ENCODE data around the gene PGM1.

The PGM1 gene

DNA sequence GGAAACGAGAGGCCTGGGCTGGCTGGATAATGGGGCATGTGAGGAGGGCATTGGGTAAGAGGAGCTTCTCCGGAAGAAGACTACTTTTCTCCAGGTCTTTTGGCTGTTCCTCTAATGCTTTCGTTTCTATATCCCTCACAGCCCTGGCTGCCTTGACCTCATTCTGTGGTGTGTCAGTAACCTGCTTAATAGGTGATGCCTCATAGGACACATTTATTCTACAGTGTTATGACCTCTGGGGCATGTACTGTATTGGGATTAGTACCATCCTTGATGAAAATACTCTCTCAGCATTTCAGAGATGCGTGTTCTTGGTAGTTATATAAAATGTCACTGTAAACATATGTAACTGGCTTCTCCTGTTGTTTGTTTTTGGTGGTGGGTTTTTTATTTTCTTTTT is 40.1 kb downstream of the PGM1 start:
- DNase-seq (ENCODE audit: low read depth, low spot score), result no peak

GRCh38 chr1:63634471-63634870 is 41.3 kb downstream of the PGM1 start:
- DNase-seq (ENCODE audit: low read depth, low spot score), result no peak

- no peak for DNase-seq (ENCODE audit: low read depth, low spot score)
These were observed 42.5 kb downstream of the PGM1 start for GRCh38 chr1:63635681-63636080.

- no peak for DNase-seq (ENCODE audit: low read depth, low spot score)
These were observed 43.2 kb downstream of the PGM1 start for GRCh38 chr1:63636192-63637105.

GRCh38 chr1:63638471-63638870 is 45.3 kb downstream of the PGM1 start:
- DNase-seq (ENCODE audit: low read depth, low spot score), result no peak

GRCh38 chr1:63638875-63639274 is 45.7 kb downstream of the PGM1 start:
- no peak for DNase-seq (ENCODE audit: low read depth, low spot score)

- DNase-seq (ENCODE audit: low read depth, low spot score), result no peak
These were observed 47.7 kb downstream of the PGM1 start for GRCh38 chr1:63640633-63641567.

GRCh38 chr1:63641615-63642014 is 48.4 kb downstream of the PGM1 start:
- no peak for DNase-seq (ENCODE audit: low read depth, low spot score)

DNA sequence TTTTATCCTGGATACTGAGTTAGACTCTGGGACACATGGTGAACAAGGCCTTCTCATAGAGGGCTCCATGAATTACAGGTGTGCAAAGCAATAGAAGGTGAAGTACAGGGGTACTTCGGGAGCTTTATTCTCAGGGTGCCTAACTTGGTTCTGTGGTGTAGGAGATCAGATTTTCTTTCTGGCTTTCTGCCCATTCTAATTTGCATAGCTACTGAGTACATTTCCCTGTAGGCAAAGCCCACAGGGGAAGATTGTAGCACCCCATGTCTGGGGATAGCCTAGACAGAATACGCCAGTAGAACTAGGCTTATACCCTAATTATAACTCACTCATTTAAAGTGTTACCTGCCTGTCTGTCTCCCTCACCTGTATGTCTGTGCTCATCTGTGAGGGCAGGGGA is 49.7 kb downstream of the PGM1 start:
- DNase-seq (ENCODE audit: low read depth, low spot score), result no peak

DNA sequence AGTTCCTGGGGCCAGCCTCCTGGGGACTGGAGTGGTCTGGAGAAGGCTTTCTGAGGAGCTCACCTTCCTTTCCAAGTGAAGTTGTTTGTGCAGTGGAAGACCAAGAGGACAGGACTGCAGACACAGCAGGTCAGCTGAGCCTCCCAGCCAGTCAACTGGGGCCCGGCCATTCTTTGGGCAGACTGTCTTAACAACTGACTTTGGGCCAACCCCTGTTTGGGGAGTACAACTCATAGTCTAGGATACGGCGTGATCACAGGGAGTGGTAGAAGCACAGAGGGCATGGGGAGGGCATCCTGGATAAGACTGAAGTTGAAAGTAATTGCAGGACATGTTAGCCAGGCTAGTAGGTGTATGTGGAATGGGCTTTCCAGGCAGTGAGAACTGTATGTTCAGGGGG is 50.3 kb downstream of the PGM1 start:
- DNase-seq (ENCODE audit: low read depth, low spot score), result no peak

DNA sequence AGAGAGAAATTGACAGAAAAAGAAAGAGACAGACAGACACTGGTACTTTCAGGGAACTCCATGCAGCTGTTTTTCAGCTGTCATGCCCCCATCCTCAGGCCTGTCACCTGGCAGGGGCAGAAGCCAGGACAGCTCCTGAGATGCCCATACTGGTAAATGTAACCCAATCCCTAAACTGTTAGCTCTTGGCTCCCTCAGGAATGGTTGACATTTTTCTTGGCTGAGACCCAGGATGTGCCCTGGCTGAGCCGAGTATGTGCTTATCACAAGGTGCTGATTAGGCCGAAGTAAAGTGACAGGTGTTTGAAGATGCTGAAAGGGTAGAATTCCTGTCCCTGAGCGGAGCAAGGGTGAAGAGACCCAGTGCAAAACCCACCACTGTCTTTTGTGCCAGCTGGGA is 50.7 kb downstream of the PGM1 start:
- no peak for DNase-seq (ENCODE audit: low read depth, low spot score)

GRCh38 chr1:63645317-63645716 is 52.1 kb downstream of the PGM1 start:
- no peak for DNase-seq (ENCODE audit: low read depth, low spot score)

DNA sequence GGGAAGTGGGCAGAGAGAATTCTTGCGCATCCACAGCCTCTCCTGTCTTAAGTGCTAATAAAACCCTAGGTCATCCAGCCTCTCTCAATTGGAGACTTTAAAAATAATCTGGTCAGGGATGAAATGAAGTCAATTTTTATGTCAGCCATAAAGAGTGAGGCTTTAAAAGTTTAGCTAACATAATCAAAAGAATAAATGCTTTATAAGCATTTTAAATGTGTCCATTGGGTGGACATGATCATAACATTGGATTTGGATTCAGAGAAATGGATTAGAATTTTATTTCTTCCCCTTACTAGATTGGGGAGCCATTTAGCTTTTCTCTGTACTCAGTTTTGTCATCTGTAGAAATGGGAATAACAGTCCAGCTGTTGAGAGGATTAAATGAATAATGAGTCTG is 55.5 kb downstream of the PGM1 start:
- DNase-seq (ENCODE audit: low read depth, low spot score), result no peak

DNA sequence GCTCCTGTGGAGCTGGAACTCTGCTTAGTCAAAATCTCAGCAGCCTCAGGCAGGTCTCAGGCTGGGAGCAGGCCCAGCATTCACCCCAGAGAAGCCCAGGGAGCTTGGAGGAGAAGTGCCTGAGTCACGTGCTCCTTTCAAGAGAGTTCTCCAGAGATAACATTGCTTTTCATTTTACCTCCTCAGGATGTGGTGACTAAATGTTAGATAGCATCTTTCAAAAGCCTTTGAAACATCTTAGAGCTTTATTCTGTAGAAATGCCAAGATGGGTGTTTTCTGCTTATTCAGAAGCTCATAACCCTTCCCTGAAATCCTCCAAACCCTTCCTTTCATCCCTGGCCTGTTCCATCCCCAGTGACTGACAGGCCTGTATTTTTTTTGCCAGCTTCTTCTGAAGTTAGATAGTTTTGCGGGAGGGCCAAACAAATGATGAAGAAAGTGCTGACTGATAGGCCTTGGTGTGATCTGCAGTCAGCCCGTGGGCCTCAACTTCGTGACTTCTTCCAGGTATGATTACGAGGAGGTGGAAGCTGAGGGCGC is 58.0 kb downstream of the PGM1 start:
- DNase-seq (ENCODE audit: low read depth, low spot score), result no peak

GRCh38 chr1:63653976-63654375 is 60.8 kb downstream of the PGM1 start:
- no peak for DNase-seq (ENCODE audit: low read depth, low spot score)

DNA sequence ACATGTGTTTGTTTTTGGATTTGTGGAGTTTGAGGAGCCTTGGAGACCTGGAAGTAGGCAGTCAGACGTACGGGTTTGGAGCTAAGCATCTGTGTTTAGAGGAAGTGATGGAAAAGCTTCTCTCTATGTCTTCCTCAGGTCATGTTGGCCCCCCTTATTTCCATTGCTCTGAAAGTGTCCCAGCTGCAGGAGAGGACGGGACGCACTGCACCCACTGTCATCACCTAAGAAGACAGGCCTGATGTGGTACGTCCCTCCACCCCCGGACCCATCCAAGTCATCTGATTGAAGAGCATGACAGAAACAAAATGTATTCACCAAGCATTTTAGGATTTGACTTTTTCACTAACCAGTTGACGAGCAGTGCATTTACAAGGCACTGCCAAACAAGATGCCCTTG is 66.2 kb downstream of the PGM1 start:
- DNase-seq (ENCODE audit: low read depth, low spot score), result no peak

DNA sequence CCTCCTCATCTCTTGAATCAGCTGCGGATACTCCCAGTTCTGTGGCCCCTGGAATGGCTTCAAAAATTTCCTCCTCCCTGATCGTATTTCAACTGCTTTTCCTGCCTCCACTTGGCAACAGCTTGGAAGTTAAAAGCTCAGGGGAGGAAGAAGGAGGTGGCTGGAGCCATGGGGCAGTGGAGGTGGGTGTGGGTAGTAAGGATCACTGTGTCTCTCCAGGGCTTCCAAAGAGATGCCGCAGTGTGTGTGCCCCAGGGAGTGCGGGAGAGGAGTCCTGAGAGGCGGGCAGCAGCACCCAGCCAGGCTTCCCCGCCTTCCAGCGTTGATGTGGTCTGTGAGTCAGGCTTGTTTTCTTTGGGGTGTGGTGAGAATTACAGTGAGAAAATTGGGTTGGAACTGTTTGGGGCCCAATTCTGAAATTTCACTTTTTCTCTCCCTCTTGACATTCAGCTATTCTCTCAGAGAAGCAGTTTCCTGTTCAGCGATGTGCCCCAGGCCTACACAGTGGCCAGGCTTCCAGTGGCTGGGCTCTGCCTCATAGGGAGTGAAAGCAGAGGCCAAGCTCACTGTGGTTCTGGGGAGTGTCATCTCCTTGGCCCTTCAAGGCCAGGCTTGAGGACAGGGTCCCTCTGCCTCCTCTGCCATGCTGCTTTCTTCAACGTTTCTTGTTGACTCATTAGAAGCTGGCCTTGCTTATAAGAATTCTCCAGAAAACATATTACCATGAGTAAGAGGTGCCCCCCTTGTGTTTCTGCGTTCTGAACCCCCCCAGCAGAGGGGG is 69.0 kb downstream of the PGM1 start:
- no peak for DNase-seq (ENCODE audit: low read depth, low spot score)

DNA sequence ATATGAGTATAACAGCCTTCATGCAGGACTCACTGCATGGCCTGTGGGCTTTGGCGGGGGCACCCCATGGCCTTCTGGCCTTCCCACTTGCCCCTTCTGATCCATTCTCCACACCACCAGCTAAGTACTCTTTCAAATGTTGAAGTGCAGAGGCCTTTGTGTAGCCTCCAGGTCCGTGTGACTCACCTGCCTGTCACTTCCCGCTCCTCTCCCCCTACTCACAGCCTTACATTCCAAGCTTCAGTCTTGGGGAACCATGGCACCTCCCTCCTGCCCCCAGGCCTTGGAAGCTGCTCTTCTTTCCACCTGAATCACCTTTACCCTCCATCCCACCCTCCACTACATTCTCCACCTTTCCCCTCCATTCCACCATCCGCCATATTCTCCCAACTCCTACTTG is 69.6 kb downstream of the PGM1 start:
- peak; percentile 63 for DNase-seq (ENCODE audit: low read depth, low spot score)

GRCh38 chr1:63663301-63663700 is 70.1 kb downstream of the PGM1 start:
- no peak for DNase-seq (ENCODE audit: low read depth, low spot score)

DNA sequence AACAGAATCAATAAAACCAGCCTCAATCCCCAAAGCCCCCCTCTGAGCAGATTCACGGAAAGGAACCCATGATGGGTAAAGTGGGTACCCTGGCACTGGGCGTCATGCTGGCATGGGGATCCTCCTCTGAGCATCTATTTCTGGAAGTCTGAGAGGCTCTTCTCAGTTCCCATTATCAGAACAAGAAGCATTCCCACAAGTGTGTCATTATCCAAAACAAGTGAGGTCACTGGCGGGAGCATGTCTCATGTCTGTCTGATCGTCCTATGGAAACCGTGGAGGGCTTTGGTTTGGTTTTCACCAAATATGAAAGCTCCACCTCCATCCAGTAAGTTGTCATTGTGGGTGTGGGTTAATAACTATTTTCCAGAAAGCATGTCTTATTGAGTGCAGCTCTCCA is 70.7 kb downstream of the PGM1 start:
- no peak for DNase-seq (ENCODE audit: low read depth, low spot score)

DNA sequence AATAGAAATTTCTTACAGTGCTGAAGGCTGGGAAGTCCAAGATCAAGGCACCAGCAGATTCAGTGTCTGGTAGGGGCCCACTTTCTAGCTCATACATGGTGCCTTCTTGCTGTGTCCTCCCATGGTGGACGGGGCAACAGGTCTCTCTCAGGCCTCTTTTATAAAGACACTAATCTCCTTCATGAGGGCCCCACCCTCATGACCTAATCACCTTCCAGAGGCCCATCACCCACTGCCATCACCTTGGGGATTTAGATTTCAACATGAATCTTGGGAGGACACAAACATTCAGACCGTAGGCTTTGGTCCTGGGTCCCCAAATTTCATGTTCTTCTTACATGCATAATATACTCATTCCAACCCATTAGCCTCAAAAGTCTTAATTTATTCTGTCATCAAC is 71.5 kb downstream of the PGM1 start:
- DNase-seq (ENCODE audit: low read depth, low spot score), result no peak

DNA sequence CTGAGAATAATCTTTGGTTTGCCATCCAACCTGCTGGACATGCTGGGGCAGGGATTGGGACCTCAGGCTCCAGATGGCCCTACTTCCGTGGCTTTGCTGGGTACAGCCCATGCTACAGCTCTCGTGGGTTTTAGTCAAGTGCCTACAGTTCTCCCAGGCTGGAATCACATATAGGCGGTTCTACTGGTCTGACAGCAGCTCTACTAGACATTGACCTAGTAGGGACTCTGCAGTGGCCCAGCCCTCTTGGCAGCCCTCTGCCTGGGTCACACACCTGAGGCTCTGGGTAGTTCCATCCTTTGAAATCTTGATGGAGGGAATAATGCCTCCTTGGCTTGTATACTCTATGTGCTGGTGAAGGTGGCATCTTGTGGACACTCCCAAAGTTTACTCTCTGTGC is 72.2 kb downstream of the PGM1 start:
- DNase-seq (ENCODE audit: low read depth, low spot score), result no peak

Data from iPS DF 19.7 (cell line).